Measurements from ENCODE around the gene TRIM21. TPM values are rescaled to one million over a fixed set of nuclear protein-coding genes. Genes with fewer than 3 reads are reported as not detected.

TRIM21 gene
- polyA plus RNA-seq, 1 of the 3 experiments (the other 2 are of a cell fraction), result 11.0 TPM

DNA sequence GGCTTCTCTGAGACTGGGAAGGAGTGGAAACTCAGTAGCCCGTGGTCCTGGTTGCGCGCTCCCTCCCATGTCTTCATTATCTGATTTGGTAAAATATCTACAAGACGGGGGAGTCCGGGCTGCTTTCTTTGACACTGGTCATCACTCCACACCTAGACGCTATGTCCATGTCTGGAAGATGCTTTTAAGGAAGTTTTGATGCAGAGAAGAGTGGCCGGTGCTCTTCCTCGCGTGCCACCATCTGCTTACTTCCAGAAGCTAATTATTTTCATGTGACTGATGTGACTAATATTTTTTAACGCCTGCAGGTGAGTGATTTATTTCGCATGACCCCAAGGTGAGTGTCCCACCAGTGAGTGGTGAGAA is 339 bp upstream of the TRIM21 start:
- Histone ChIP-seq H3K4me3 (ENCODE audit: low read depth in 2 of 2, low read length in 1 of 2) (peak overlapping the region; percentile 78), H3K9ac (no peak overlapping the region), H3K4me1 (ENCODE audit: control insufficient read depth in 1 of 2, insufficient read depth in 2 of 2, low read depth in 1 of 2, low read length in 1 of 2) (peaks cover 0 to 6% of the 10 kb centered on the region in 2 experiments; a peak in 1 of 4 replicates), H4K20me1 (ENCODE audit: insufficient read depth) (no peaks in the 10 kb centered on the region), H3K36me3 (replicated peaks in 1 of 2; ENCODE audit: control insufficient read depth in 1 of 2, insufficient read depth in 2 of 2, low read length in 1 of 2) (peaks cover 2 to 11% of the 10 kb centered on the region in 2 experiments), H3K9me3 (no peaks in the 10 kb centered on the region), H3K9me2 (no peaks in the 10 kb centered on the region), H3K27me3 (ENCODE audit: insufficient read depth) (no peaks in the 10 kb centered on the region), H3K27ac (ENCODE audit: low read depth in 2 of 2, low read length in 1 of 2) (no peak overlapping the region), H3K4me2 (peak overlapping the region; percentile 89), H2AFZ (ENCODE audit: low read depth) (peak overlapping the region; percentile 82), H3K79me2 (ENCODE audit: insufficient read depth) (no peaks in the 10 kb centered on the region), H3F3A (replicated peaks; ENCODE audit: insufficient read depth) (no peaks in the 10 kb centered on the region)
- 5% methylated on average over 11 of the region's 11 CpGs for WGBS (ENCODE audit: low lambda C conversion rate)
- DNase-seq, result no peak
- POLR2A ChIA-PET, result no interaction called here
- no peak for TF ChIP-seq NRF1 (IDR thresholded peaks at IDR 0.05; ENCODE audit: low read depth, low read length)
- TF ChIP-seq POLR2AphosphoS5 (IDR thresholded peaks at IDR 0.05; ENCODE audit: low read depth, low read length), result no peak
- TF ChIP-seq CHD2 (IDR thresholded peaks at IDR 0.05; ENCODE audit: low read length, partially characterized antibody), result no peak
- TF ChIP-seq, protein P1, sequence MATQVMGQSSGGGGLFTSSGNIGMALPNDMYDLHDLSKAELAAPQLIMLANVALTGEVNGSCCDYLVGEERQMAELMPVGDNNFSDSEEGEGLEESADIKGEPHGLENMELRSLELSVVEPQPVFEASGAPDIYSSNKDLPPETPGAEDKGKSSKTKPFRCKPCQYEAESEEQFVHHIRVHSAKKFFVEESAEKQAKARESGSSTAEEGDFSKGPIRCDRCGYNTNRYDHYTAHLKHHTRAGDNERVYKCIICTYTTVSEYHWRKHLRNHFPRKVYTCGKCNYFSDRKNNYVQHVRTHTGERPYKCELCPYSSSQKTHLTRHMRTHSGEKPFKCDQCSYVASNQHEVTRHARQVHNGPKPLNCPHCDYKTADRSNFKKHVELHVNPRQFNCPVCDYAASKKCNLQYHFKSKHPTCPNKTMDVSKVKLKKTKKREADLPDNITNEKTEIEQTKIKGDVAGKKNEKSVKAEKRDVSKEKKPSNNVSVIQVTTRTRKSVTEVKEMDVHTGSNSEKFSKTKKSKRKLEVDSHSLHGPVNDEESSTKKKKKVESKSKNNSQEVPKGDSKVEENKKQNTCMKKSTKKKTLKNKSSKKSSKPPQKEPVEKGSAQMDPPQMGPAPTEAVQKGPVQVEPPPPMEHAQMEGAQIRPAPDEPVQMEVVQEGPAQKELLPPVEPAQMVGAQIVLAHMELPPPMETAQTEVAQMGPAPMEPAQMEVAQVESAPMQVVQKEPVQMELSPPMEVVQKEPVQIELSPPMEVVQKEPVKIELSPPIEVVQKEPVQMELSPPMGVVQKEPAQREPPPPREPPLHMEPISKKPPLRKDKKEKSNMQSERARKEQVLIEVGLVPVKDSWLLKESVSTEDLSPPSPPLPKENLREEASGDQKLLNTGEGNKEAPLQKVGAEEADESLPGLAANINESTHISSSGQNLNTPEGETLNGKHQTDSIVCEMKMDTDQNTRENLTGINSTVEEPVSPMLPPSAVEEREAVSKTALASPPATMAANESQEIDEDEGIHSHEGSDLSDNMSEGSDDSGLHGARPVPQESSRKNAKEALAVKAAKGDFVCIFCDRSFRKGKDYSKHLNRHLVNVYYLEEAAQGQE (IDR thresholded peaks at IDR 0.05; ENCODE audit: low read depth, low read length), result no peak
- no peak for TF ChIP-seq RFX5 (IDR thresholded peaks at IDR 0.05; ENCODE audit: low read length)
- no peak for TF ChIP-seq SMC3 (IDR thresholded peaks at IDR 0.05; ENCODE audit: low read depth, low read length)
- no peak for TF ChIP-seq NFIC (IDR thresholded peaks at IDR 0.05; ENCODE audit: borderline replicate concordance)
- no peak for TF ChIP-seq CTCF (IDR thresholded peaks at IDR 0.05)
- TF ChIP-seq MXI1 (IDR thresholded peaks at IDR 0.05; ENCODE audit: low read depth, low read length), result no peak
- no peak for TF ChIP-seq FOSL2 (IDR thresholded peaks at IDR 0.05; ENCODE audit: borderline replicate concordance, low read depth)
- TF ChIP-seq TEAD4 (IDR thresholded peaks at IDR 0.05; ENCODE audit: borderline replicate concordance, insufficient read depth), result no peak
- TF ChIP-seq EZH2phosphoT487 (IDR thresholded peaks at IDR 0.05; ENCODE audit: borderline replicate concordance, low read depth), result no peak
- TF ChIP-seq GABPA (IDR thresholded peaks at IDR 0.05; ENCODE audit: low read depth), result no peak
- TF ChIP-seq EP300 (IDR thresholded peaks at IDR 0.05; ENCODE audit: borderline replicate concordance in 1 of 2, low read depth in 1 of 2, low read length in 1 of 2), result no peak
- CTCF ChIA-PET, result interaction anchor here (2.2 kb wide), 1 partner anchor 207 kb away, joined by 7 read pairs; no protein-coding TSS in a partner anchor

All from SK-N-SH (cell line).